Activated CD8-positive, alpha-beta T cell treated with anti-CD3 and anti-CD28 coated beads, Interleukin-2, amount 10 ng/mL, durations not matched to agents 7 days and 5 days (primary cell): ENCODE results near the gene CACNA1C. TPM values are rescaled to one million over a fixed set of nuclear protein-coding genes. Genes with fewer than 3 reads are reported as not detected.

ENCODE experiments used
- ATAC-seq: fragments of 150-1000 bp; cut with Tn5 transposase; one replicate; pipeline ENCODE4 v1.10.0; 2021; ENCODE audit warnings: moderate library complexity
- CTCF ChIA-PET: fragments of 350-600 bp; sonication (Branson Sonifier 250); formaldehyde crosslinking; loops from one replicate; lab custom pipeline; 2021; ENCODE audit warnings: antibody characterized with exemption; lab: Charles Lee
- POLR2A ChIA-PET: fragments of 350-600 bp; sonication (Branson Sonifier 250); formaldehyde crosslinking; loops from one replicate; lab custom pipeline; 2021; ENCODE audit warnings: antibody characterized with exemption; lab: Charles Lee
- DNase-seq: peaks from one replicate; pipeline ENCODE4 v3.0.0-alpha.2; 2020
- H3K27ac Mint-ChIP-seq: one replicate; pipeline ENCODE4 v1.8.0; 2021; ENCODE audit warnings: mild to moderate bottlenecking, mixed read lengths
- H3K27me3 Mint-ChIP-seq: one replicate; pipeline ENCODE4 v1.8.0; 2021; ENCODE audit warnings: low read depth, mixed read lengths
- H3K36me3 Mint-ChIP-seq: one replicate; pipeline ENCODE4 v1.8.0; 2021; ENCODE audit warnings: low read depth, mixed read lengths
- H3K4me1 Mint-ChIP-seq: one replicate; pipeline ENCODE4 v1.8.0; 2021; ENCODE audit warnings: low read depth, mixed read lengths
- H3K4me3 Mint-ChIP-seq: one replicate; pipeline ENCODE4 v1.8.0; 2021; ENCODE audit warnings: mild to moderate bottlenecking, mixed read lengths
- H3K9me3 Mint-ChIP-seq: one replicate; pipeline ENCODE4 v1.8.0; 2022; ENCODE audit warnings: mixed read lengths; ENCODE audit not compliant: insufficient read depth
- total RNA-seq, 2 experiments: library from RNA; stranded (reverse); gene quantifications; one replicate each; pipeline ENCODE4 v1.2.3, GENCODE V29; 2021

Gene CACNA1C
- total RNA-seq, 2 experiments from 2014 or later: 0.08 TPM

GRCh38 chr12:2467447-2468195 is 414.8 kb downstream of the CACNA1C start:
- Mint-ChIP-seq H3K27ac (no peak overlapping the region), H3K4me3 (no peak overlapping the region), H3K4me1 (no peaks in the 10 kb centered on the region), H3K36me3 (no peaks in the 10 kb centered on the region), H3K27me3 (peaks cover 3% of the 10 kb centered on the region), H3K9me3 (no peaks in the 10 kb centered on the region)
- ATAC-seq: no peak
- POLR2A ChIA-PET: no interaction called here
- no peak for DNase-seq
- CTCF ChIA-PET: no interaction called here

GRCh38 chr12:2475984-2476383 is 423.2 kb downstream of the CACNA1C start:
- ATAC-seq (no peak), DNase-seq (no peak)
- Mint-ChIP-seq H3K36me3 (no peaks in the 10 kb centered on the region), H3K9me3 (no peaks in the 10 kb centered on the region), H3K4me3 (no peak overlapping the region), H3K27ac (no peak overlapping the region), H3K27me3 (peaks cover 20% of the 10 kb centered on the region), H3K4me1 (no peaks in the 10 kb centered on the region)
- ChIA-PET CTCF (interaction anchor here (1.7 kb wide), 1 partner anchor 81 kb away, joined by 4 read pairs; no protein-coding TSS in a partner anchor), POLR2A (no interaction called here)

DNA sequence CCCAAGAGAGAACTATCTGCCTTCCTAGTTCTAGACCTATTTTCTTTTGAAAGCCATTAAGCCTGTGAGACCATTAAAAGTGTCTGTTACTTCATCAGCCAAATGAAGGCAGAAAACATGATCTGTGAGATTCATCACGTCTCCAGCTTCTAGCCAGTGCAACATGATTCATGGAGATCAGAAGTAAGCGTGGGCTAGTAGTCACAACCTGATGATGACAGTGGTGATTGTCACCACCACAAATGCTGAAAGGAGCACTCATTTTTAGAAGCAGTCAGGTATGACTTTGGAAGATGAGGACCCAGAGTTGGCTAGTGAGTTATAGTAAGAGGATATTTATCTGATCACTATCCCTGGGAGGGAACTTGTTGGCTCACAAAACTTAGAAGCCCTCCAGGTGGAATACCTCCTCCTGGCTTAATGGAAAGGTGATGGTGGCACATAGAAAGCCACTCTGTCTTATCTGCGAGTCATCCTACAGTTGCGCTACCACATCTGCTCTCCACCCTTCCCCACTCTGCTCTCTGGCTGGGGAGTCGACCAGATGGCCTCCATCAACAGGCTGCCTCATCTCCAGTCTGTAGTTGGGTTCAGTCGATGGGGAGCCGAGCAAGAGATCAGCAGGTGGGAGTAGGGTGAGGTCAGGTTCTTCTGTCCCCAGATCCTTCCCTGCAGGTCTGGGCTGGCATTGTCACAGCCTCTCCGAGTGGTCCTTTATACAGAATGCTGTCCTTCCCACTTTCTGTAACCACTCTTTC is 424.4 kb downstream of the CACNA1C start:
- H3K4me1 Mint-ChIP-seq: no peaks in the 10 kb centered on the region
- DNase-seq (no peak), ATAC-seq (no peak)
- H3K9me3 Mint-ChIP-seq: no peaks in the 10 kb centered on the region
- POLR2A ChIA-PET: no interaction called here
- H3K36me3 Mint-ChIP-seq: no peaks in the 10 kb centered on the region
- no peak overlapping the region for H3K27ac Mint-ChIP-seq
- H3K4me3 Mint-ChIP-seq: no peak overlapping the region
- CTCF ChIA-PET: interaction anchor here (1.7 kb wide), 1 partner anchor 82 kb away, joined by 4 read pairs; no protein-coding TSS in a partner anchor
- H3K27me3 Mint-ChIP-seq: peaks cover 20% of the 10 kb centered on the region

GRCh38 chr12:2479851-2480535 is 427.2 kb downstream of the CACNA1C start:
- POLR2A ChIA-PET: no interaction called here
- no peaks in the 10 kb centered on the region for H3K9me3 Mint-ChIP-seq
- ATAC-seq (no peak), DNase-seq (no peak)
- H3K4me1 Mint-ChIP-seq: no peaks in the 10 kb centered on the region
- H3K36me3 Mint-ChIP-seq: no peaks in the 10 kb centered on the region
- H3K27ac Mint-ChIP-seq: no peak overlapping the region
- peaks cover 20% of the 10 kb centered on the region for H3K27me3 Mint-ChIP-seq
- CTCF ChIA-PET: no interaction called here
- no peak overlapping the region for H3K4me3 Mint-ChIP-seq

DNA sequence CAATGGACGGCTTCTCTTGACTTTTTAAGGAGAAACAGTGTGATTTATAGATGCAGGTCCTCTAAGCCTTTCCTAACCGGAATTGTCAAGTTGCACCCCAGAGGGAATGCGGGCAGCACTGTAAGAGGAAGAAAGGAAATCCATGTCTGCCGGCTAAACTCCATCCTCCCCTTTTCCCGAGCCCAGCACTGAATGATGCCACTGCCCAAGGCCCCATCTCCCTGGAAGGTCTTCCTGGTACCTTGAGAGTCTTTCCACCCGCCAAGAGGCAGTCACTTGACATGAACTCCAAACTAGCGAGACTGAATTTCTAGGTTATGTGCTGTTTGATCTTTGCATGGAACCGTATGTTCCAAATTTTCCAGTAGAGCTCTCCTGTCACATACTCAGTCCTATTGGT is 428.6 kb downstream of the CACNA1C start:
- no peaks in the 10 kb centered on the region for H3K9me3 Mint-ChIP-seq
- CTCF ChIA-PET: no interaction called here
- POLR2A ChIA-PET: no interaction called here
- no peaks in the 10 kb centered on the region for H3K4me1 Mint-ChIP-seq
- ATAC-seq (no peak), DNase-seq (no peak)
- no peak overlapping the region for H3K4me3 Mint-ChIP-seq
- no peak overlapping the region for H3K27ac Mint-ChIP-seq
- no peaks in the 10 kb centered on the region for H3K36me3 Mint-ChIP-seq
- H3K27me3 Mint-ChIP-seq: peaks cover 15% of the 10 kb centered on the region

- Mint-ChIP-seq H3K4me1 (no peaks in the 10 kb centered on the region), H3K36me3 (no peaks in the 10 kb centered on the region), H3K9me3 (no peaks in the 10 kb centered on the region), H3K27me3 (peaks cover 13% of the 10 kb centered on the region), H3K4me3 (no peak overlapping the region), H3K27ac (no peak overlapping the region)
- DNase-seq (no peak), ATAC-seq (no peak)
- POLR2A ChIA-PET: no interaction called here
- CTCF ChIA-PET: no interaction called here
Observed at GRCh38 chr12:2481951-2482350, 429.2 kb downstream of the CACNA1C start.

GRCh38 chr12:2482938-2483660 is 430.3 kb downstream of the CACNA1C start:
- DNase-seq (no peak), ATAC-seq (no peak)
- Mint-ChIP-seq H3K4me1 (no peaks in the 10 kb centered on the region), H3K9me3 (no peaks in the 10 kb centered on the region), H3K4me3 (no peak overlapping the region), H3K27ac (no peak overlapping the region), H3K36me3 (no peaks in the 10 kb centered on the region), H3K27me3 (peaks cover 11% of the 10 kb centered on the region)
- POLR2A ChIA-PET: no interaction called here
- CTCF ChIA-PET: no interaction called here

DNA sequence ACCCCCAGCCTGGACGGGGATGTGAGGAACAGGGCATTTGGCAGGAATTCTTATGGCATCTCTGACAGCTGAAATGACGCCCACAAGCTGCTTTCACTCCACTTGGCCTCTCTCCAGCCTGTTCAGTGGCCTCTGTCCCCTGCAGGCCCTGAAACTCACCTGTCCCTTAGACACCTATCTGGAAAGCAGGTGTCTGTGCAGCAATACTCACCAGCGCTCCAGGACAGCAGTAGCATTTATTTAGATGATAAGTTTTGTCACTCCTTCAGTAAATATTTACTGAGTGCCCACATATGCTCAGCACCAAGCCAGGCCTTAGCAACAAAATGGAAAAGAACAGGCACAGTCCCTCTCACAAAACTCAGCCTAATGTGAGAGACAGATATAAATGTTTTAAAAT is 430.9 kb downstream of the CACNA1C start:
- H3K9me3 Mint-ChIP-seq: no peaks in the 10 kb centered on the region
- H3K27ac Mint-ChIP-seq: no peak overlapping the region
- no peaks in the 10 kb centered on the region for H3K4me1 Mint-ChIP-seq

DNA sequence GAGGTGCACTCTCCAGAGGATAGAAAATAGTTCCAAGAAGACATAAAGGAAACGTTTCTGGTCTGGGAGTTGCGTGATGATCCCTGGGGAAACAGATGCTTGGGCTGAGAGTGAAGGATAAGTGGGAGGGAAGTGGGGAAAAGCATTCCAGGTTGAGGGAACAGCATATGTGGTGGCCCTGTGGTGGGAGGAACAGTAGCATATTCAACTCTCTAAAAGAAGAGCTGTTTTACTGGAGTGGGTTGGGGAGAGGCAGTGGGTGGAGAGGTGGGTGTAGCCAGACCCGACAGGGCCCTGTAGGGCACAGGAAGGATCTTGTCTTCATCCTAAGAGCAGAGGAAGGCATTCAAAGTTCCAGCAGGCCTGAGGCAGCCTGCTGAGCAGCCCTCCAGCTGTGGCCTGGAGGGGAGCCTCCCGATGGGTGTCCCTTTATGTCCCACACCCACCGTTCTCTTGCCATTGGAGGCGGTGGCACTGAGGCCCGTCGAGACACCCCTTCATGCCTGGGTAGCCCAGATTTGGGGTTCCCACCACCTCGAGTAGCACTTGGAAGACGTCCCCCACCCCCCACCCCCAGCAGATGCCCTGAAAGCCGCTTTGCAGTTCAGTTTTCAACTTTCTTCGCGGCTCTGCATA is 431.5 kb downstream of the CACNA1C start:
- no peak for DNase-seq
- Mint-ChIP-seq H3K9me3 (no peaks in the 10 kb centered on the region), H3K4me1 (no peaks in the 10 kb centered on the region), H3K36me3 (no peaks in the 10 kb centered on the region), H3K27ac (no peak overlapping the region), H3K27me3 (peaks cover 3% of the 10 kb centered on the region), H3K4me3 (no peak overlapping the region)
- ATAC-seq: no peak
- ChIA-PET POLR2A (no interaction called here), CTCF (no interaction called here)

More for the DNA sequence above, 430.9 kb downstream of the CACNA1C start:
- ATAC-seq (no peak), DNase-seq (no peak)
- Mint-ChIP-seq H3K4me3 (no peak overlapping the region), H3K36me3 (no peaks in the 10 kb centered on the region), H3K27me3 (peaks cover 5% of the 10 kb centered on the region)
- CTCF ChIA-PET: no interaction called here
- POLR2A ChIA-PET: no interaction called here

GRCh38 chr12:2485681-2486080 is 432.9 kb downstream of the CACNA1C start:
- ATAC-seq (no peak), DNase-seq (no peak)
- Mint-ChIP-seq H3K4me1 (no peaks in the 10 kb centered on the region), H3K27me3 (peaks cover 3% of the 10 kb centered on the region), H3K4me3 (no peak overlapping the region), H3K36me3 (no peaks in the 10 kb centered on the region), H3K27ac (no peak overlapping the region), H3K9me3 (no peaks in the 10 kb centered on the region)
- ChIA-PET POLR2A (no interaction called here), CTCF (no interaction called here)

DNA sequence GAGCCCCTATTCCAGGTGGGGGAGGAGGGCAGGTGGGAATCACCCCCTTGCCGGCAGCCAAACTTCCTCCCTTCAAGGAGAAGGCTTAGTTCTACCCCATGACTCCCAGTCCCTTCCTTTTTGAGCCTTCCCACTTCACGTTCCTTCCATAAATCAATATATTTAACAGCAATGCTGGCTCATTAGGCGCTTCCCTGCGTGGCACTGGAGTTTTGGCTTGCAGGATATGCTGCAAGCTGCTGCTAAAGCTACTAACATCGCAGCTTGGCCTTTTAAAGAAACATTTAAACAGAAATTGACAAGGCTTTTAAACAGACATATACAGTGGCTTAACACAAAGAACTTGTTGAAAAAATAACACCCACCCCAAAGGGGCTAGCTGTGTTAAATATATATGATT is 434.0 kb downstream of the CACNA1C start:
- H3K27ac Mint-ChIP-seq: no peak overlapping the region
- ChIA-PET POLR2A (no interaction called here), CTCF (no interaction called here)
- H3K4me1 Mint-ChIP-seq: no peaks in the 10 kb centered on the region
- no peaks in the 10 kb centered on the region for H3K9me3 Mint-ChIP-seq
- no peak overlapping the region for H3K4me3 Mint-ChIP-seq
- DNase-seq (no peak), ATAC-seq (no peak)
- no peaks in the 10 kb centered on the region for H3K36me3 Mint-ChIP-seq
- H3K27me3 Mint-ChIP-seq: peaks cover 3% of the 10 kb centered on the region
